ENCODE measurements around the gene REEP2.

DNA sequence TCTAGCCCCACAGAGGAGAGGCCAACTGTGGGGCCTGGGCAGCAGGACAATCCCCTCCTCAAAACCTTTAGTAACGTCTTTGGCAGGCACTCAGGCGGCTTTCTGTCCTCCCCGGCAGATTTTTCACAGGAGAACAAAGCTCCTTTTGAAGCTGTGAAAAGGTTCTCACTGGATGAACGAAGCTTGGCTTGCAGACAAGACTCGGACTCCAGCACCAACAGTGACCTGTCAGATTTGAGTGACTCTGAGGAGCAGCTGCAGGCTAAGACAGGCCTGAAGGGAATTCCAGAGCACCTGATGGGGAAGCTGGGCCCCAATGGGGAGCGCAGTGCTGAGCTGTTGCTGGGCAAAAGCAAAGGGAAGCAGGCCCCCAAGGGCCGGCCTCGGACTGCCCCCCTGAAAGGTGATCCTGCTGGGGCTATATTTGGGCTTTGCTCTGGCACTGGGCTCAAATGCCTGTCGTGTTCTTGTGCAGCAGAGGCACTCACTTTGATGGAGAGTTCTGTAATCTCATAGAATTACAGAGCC lies 46.9 kb upstream of the REEP2 start:
- TF ChIP-seq CTCF (IDR thresholded peaks at IDR 0.05) (no peak), POLR2A (IDR thresholded peaks at IDR 0.05) (no peak)

All from heart left ventricle (tissue), 13 donors.